Prostate gland (tissue), 2 donors: ENCODE data around the gene NLRP1.

Source experiments
- CTCF ChIP-seq, 4 experiments: fragments of 200-600 bp in 2 of 4; fragments of 450-650 bp in 2 of 4; sonication (generic) in 2 of 4; IDR thresholded peaks; 1 replicate in 3 of 4; 2 replicates in 1 of 4; pipeline ENCODE4 v1.5.1; 2016 to 2019; ENCODE audit warnings: antibody characterized with exemption in 4 of 4, mild to moderate bottlenecking in 2 of 4, moderate library complexity in 2 of 4
- POLR2A ChIP-seq: fragments of 450-650 bp; IDR thresholded peaks from one replicate; pipeline ENCODE4 v1.6.1; 2016; ENCODE audit warnings: antibody characterized with exemption, mild to moderate bottlenecking

- TF ChIP-seq CTCF (IDR thresholded peaks at IDR 0.05) (no peak), POLR2A (no peak)
Measured at GRCh38 chr17:5621729-5622128, 37.4 kb upstream of the NLRP1 start.
